AG08395 (cell line): ENCODE measurements around the gene TSNAX.

Experiments used
- DNase-seq: peaks from one replicate; pipeline ENCODE4 v3.0.0; 2012; ENCODE audit warnings: mixed read lengths, low spot score

TSNAX gene

GRCh38 chr1:231518485-231519034, 9.9 kb upstream of the TSNAX start:
- DNase-seq = no peak

GRCh38 chr1:231519166-231519565, 9.3 kb upstream of the TSNAX start:
- peak; percentile 6 for DNase-seq

DNA sequence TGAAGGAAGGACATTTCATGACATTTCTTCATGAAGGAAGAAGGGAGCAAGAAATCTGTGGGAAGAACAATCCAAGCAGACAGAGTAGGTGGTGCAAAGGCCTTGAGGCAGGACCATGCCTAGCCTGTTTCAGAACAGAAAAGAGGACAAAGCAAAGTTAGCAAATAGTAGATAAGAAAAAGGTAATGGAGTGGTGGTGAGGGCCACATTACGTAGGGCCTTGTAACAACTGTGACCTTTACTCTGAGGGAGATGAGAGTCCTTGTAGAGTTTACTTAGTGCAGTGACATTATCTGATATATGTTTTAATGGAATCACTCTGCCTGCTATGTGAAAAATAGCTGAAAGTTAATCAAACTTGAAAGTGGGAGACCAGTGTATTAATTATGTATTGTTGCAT, 6.4 kb upstream of the TSNAX start:
- no peak for DNase-seq

DNA sequence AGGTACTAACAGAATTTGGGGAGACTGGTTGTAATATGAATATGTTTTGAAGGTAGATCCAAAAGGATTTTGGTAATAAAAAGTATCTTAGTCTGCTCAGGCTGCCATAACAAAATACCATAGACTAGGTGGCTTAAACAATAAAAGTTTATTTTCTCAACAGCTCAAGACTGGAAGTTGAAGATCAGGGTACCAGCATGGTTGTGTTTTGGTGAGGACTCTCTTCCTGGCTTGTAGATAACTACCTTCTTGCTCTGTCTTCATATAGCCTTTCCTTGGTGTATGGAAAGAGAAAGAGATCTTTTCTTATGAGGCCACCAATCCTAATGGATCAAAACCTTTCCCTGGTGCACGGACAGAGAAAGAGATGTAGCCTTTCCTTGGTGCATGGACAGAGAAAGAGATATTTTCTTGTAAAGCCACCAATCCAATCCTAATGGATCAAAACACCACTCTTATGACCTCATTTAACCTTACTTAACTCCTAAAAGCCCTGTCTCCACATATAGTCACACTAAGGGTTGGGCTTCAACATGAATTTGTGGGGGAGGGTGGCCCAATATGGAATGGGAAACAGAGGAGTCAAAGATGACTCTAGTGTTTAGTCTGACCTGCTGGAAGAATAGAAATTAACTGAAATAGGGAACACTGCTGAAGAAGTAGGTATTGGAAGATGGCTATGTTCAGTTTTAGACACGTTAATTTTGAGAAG, 5.4 kb upstream of the TSNAX start:
- DNase-seq = no peak

DNA sequence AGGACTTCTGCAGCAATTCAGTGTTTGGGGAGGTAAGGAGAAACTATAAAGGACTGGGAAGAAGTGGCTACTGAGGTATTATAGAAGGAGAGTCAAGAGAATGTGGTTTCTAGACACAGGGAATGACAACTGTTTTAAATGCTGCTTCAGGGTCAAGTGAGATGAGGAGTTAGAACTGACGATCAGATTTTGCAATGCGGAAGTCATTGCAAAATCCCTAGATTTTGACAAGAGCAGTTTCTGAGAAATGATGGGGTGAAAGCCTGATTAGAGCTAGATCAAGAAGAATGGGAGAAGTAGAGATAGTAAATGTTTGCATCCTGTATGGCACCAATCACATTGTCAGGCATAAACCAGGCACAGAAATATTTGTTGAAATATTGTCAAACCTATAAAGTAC, 4.7 kb upstream of the TSNAX start:
- no peak for DNase-seq

DNA sequence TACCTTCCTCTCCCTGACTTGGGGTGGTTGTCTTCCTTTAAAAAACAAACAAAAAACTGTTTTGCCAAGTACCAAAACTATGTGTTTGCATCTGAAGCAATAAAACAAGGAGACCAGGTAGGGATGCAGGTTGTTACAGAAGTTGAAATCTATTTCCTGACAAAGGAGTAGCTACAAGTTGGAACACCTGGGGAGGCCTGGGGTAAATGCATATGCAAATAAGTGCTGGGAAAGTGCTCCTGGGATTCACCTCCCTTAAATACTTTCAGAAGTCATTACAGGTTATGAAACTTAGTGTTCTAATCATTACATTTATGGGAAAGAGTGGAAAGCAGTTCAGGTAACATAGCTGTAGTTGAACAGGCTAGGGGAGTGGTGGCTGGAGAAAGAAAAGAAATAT, 1.9 kb upstream of the TSNAX start:
- no peak for DNase-seq

DNA sequence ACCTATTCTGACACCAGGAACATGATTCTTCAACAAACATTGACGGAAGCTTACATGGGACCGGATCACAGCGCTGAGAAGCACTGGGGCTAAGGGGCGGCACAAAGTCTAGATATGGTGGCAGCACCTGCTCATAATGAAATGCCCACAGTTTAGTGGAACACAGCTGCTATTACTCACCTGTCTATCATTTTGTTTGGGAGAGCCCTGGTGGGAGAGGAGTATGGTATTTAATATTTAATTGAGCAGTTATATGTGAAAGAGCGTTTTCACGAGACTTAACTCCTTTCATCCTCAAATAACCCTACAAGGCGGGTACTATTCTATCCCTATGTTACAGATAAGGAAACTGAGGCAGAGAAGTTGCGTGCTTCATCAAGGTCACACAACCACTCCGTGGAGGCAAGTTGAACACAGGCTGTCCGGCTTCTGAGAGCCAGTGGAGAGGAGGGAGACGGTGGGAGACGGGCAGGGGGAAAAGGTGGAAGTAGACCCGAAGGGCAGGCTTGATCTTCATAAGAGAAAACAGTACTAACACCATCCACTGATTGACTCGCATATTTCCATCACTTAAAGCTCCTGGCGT, 790 bp upstream of the TSNAX start:
- no peak for DNase-seq

DNA sequence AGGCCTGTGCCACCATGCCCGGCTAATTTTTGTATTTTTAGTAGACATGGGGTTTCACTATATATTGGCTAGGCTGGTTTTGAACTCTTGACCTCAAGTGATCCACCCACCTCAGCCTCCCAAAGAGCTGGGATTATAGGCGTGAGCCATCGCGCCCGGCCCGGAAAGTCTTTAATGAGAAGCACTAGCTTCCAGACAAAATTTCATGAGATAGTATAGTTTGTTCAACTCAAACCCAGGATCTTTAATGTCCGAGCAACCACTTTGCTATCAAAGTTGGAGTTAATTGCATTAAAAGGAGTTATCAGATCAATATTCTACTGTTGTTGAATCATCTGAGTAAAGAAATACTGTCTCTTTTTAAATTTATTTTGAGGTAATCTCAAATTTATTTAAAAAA, 4.8 kb downstream of the TSNAX start:
- DNase-seq = no peak

DNA sequence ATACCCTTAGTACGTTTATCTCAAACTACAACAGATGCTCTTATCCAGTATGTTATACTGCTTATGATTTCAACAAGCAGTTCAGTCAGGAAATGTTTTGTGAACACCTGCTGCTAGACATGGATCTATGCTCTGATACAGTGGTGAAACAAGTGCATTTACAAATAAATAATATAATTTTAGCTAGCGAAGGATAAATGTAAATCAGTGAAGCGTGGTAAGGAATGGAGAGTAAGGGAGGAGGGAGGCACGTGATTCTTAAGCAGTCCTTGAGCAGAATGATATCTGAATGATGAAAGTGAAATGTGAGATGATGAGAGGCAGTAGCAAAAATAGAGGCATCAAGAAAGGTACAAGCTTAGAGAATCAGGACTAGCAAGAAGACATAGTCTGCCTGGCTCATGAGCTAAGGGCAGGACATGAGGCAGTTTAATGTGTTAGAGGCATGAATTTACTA, 6.3 kb downstream of the TSNAX start:
- no peak for DNase-seq

DNA sequence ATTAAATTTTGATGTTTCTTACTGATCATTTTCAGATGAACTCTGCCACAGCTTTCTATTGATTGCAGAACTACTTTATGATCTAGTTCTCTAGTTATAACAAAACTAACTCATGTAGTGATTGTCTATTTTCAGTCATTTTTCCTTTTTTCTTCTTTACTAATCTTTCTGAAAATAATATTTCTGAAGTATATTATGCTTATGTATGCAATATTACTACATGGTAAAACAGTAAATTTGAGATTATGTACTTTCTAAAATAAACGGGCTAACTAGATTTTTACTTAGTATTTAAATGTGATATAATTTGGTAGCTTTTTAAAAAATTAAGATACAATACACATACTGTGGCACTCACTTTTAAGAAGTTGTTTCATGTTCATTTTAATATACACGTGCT, 7.6 kb downstream of the TSNAX start:
- DNase-seq = no peak

DNA sequence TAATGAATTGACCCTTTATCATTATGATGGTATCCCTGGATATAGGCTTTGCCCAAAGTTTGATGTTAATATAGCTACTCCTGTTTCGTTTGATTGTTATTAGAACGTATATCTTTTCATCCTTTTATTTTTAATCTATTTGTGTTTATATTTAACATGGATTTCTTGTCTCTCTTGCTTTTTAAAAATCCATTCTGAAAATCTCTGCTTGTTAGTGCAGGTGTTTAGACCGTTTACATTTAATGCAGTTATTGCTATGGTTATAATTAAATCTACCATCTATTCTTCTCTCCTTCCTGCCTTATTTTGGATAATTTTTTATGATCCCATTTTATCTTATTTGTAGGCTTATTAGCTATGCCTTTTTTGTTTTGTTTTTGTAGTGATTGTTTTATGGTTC, 12.4 kb downstream of the TSNAX start:
- no peak for DNase-seq

- no peak for DNase-seq
Measured at GRCh38 chr1:231541842-231542241, 13.4 kb downstream of the TSNAX start.

DNA sequence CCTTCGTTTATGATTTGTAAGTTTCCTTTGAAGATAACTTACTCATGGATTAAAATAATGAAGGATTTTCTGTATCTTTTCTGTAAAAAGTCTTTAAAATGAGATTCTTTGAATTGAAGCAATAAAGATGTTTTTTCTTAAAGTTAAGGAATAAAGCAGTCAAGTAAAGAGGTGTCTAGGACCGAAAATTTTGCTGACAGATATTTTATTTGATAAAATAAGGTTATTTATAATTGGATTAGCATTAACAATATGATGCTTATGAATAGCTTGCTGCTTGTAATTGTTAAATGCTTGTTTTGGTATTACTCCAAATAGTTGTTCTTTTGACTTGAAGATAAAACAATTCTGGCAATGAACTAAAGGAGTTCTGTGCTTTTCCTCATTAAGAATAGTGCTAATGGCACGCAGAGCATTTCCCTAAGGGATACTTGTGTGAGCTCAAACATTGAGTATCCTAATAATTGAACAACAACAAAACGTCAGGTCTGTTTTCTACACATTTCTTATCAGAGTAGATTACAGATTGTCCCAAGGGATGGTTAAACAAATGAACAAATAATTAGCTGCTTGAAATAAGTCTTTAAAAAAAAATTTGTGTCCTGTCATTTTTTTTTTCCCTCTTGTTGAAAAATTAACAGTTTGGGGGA, 16.6 kb downstream of the TSNAX start:
- no peak for DNase-seq

DNA sequence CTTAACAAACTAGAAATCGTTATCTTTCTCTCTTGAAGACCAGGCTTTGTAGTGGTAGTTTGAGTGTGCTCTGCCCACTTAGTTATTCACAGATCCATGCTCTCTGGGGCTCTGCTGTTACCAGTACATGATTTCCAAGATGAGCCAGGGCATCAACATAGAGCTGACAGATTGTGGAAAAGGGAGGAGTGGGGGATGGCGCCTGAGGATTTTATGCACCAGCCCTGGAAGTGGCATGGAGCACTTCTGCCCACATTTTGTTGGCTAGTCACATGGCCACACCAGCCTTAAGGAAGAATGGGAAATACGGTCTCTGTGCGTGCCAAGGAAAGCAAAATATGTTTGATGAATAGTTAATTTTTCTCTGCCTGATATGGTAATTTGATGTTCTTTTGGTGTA, 18.2 kb downstream of the TSNAX start:
- no peak for DNase-seq

DNA sequence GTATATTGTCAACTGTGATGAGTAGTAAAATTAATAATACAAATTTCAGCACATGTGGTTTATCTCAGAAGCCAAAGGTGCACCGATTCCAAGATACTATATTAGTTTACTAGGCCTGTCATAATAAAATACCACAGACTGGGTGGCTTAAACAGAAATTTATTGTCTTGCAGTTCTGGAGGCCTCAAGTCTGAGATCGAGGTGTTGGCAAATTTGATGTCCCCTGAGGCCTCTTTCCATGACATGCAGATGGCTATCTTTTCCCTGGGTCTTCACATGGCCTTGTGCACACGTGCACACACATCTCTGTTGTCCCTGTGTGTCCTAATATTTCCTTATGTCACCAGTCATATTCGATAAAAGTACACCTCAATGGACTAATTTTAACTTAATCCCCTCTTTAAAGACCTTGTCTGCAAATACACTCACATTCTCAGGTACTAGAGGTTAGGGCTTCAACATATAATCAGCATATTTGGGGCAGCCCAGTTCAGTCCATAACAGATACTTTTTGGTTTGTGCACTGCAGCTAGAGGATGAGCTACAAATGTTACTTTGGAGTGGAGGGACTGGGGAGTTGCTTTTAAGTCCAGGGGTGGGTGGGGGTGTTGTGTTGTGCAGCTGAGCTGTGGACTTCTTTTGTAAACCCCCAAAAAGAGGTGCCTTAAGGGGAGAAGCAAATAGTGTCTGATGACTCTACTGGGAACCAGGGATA, 21.4 kb downstream of the TSNAX start:
- DNase-seq = no peak

- no peak for DNase-seq
Measured at GRCh38 chr1:231550448-231550781, 21.9 kb downstream of the TSNAX start.

DNA sequence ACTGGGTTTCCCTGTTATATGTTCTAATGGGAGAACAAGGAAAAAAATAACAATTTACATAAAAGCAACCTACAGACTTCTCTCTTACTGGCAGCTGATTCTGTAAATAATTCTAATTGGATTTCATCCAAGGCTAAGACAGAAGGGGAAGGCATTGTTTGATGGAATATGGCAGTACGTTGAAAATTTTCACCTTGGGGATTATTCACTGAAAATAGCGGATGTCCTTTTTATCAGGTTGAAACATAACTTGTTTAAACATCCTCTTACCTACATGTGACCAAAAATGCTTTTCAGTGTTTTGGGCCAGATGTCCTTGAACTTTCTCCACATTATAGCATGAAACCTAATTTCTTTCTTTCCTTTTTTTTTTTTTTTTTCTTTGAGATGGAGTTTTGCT, 24.9 kb downstream of the TSNAX start:
- no peak for DNase-seq

DNA sequence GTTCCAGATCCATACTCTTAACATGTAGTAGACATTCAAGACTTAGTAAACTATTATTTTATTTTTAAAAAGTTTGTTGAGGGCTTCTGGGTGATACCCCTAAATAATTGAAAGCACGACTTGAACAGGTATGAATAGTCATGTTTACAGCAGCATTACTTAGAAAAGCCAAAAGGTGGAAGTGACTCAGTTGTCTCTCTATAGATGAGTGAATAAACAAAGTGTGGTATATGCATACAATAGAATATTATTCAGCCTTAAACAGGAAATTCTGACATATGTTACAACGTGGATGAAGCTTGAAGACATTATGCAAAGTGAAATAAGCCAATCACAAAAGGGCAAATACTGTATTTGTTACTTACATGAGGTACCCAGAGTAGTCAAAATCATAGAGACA, 26.5 kb downstream of the TSNAX start:
- no peak for DNase-seq

GRCh38 chr1:231557411-231557810, 28.9 kb downstream of the TSNAX start:
- no peak for DNase-seq

DNA sequence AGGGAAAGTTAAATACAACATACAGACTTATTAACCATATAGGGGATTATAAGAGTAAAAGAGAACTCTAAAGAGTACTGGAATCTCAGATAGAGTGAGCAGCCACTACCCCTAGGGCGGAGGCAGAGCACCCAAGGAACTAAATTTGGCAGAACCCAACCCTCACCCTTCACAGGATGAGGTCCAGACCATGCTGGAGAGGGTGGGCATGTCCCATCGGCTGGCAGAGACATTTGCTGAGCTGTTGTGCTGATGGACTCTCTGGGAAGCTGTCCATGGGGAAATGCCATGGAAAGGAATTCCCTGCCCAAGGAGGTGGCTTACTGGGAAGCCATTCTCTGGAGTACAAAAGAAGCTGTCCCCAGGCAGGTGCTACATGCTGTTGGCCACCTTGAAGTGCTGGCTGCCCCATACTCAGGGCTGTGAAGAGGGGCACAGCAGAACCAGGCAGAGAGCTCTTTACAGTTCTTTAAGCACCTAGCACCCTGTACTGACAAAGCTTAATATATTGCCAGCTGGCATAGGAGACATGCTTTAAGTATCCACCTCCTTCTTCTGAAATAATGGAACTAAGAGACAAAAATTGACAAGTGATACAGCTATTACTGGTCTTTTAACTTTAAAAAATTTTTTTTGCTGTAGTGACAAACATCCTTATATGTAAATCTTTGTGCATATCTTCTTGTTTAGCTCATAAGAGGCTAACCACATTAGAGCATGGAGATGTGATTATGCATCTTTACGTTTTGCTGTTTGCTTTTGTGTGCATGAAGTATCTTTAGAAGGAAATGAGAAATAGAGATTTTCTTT, 29.6 kb downstream of the TSNAX start:
- DNase-seq = peak; percentile 27

DNA sequence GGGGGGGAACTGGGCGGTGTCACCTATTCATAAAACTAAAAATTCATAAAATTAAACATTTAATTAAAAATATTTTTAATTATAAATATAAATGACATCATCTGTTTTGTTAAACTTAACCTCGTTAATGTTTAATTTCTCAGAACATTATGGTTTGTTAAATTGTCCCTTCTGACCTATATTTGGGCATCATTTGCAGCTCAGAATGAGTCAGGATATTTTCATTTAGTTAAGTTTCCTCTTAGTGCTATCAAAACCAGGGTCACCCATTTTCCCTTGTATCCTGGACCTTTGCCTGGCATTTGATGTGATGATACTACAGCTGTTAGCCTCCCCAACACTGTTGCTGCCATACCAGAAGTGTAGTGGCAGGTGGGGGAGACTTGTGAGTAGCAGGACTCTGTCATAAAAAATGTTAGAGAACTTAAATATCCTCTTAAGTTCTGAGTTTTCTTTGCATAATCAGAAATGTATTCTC, 30.3 kb downstream of the TSNAX start:
- no peak for DNase-seq
